ENCODE data around the gene RTCB. TPM values are rescaled to one million over a fixed set of nuclear protein-coding genes. Genes with fewer than 3 reads are reported as not detected.

Gene RTCB
- total and polyA plus RNA-seq, 2 of the 13 experiments (the other 11 are each of a cell fraction or from before 2014, with no cell fraction given): 108 to 167 TPM

- TF ChIP-seq NR2F1 (CRISPR knock-in tag; IDR thresholded peaks at IDR 0.05) (peak in 1 of 2 experiments; percentile 35; a peak in 1 of 4 replicates), BCL3 (CRISPR knock-in tag; IDR thresholded peaks at IDR 0.05) (no peak), ETS1 (CRISPR knock-in tag; IDR thresholded peaks at IDR 0.05) (no peak), CTCF (CRISPR knock-in tag; IDR thresholded peaks at IDR 0.05) (peak; percentile 50), ZBTB26 (CRISPR knock-in tag; IDR thresholded peaks at IDR 0.05; ENCODE audit: borderline replicate concordance) (no peak), HOMEZ (CRISPR knock-in tag; IDR thresholded peaks at IDR 0.05; ENCODE audit: low read depth) (no peak), ZNF343 (CRISPR knock-in tag; IDR thresholded peaks at IDR 0.05) (no peak), SNAPC4 (CRISPR knock-in tag; IDR thresholded peaks at IDR 0.05) (no peak), ZFYVE20 (CRISPR knock-in tag; IDR thresholded peaks at IDR 0.05; ENCODE audit: borderline replicate concordance, low read depth) (no peak)
Observed at GRCh38 chr22:32413719-32414118, 1.7 kb upstream of the RTCB start (continued).
